Nephron progenitor cell (in vitro differentiated cells): ENCODE measurements around the gene PRKCA.

Experiments
- DNase-seq: peaks from one replicate; pipeline ENCODE4 v3.0.0; 2021
- H3K27ac Mint-ChIP-seq: 2 replicates; pipeline ENCODE4 v1.8.0; 2021; ENCODE audit warnings: mild to moderate bottlenecking, moderate library complexity, mixed read lengths
- H3K27me3 Mint-ChIP-seq: 2 replicates; pipeline ENCODE4 v1.8.0; 2021; ENCODE audit warnings: mild to moderate bottlenecking, low read depth, mixed read lengths; ENCODE audit not compliant: poor library complexity
- H3K36me3 Mint-ChIP-seq: 2 replicates; pipeline ENCODE4 v1.8.0; 2021; ENCODE audit warnings: low read depth, mixed read lengths
- H3K4me1 Mint-ChIP-seq: 2 replicates; pipeline ENCODE4 v1.8.0; 2021; ENCODE audit warnings: mixed read lengths
- H3K4me3 Mint-ChIP-seq: 2 replicates; pipeline ENCODE4 v1.8.0; 2021; ENCODE audit warnings: mild to moderate bottlenecking, moderate library complexity, mixed read lengths
- H3K9me3 Mint-ChIP-seq: 2 replicates; pipeline ENCODE4 v1.8.0; 2021; ENCODE audit warnings: mild to moderate bottlenecking, moderate library complexity, mixed read lengths
- CTCF ChIP-seq: fragments of 200-600 bp; sonication (generic); IDR thresholded peaks from 2 replicates; pipeline ENCODE4 v1.5.0; 2021; ENCODE audit warnings: antibody characterized with exemption

PRKCA gene

GRCh38 chr17:66647391-66647983 lies 345.1 kb downstream of the PRKCA start:
- DNase-seq: no peak
- Mint-ChIP-seq H3K36me3 (no peaks in the 10 kb centered on the region), H3K27ac (no peak overlapping the region), H3K4me1 (peaks cover 9% of the 10 kb centered on the region), H3K27me3 (peaks cover 7% of the 10 kb centered on the region), H3K4me3 (no peak overlapping the region), H3K9me3 (no peaks in the 10 kb centered on the region)
- no peak for TF ChIP-seq CTCF

GRCh38 chr17:66649818-66650543 lies 347.6 kb downstream of the PRKCA start:
- H3K4me3 Mint-ChIP-seq: no peak overlapping the region
- H3K27me3 Mint-ChIP-seq: peaks cover 7% of the 10 kb centered on the region
- no peaks in the 10 kb centered on the region for H3K36me3 Mint-ChIP-seq
- no peaks in the 10 kb centered on the region for H3K4me1 Mint-ChIP-seq
- no peaks in the 10 kb centered on the region for H3K9me3 Mint-ChIP-seq
- no peak for DNase-seq
- no peak for TF ChIP-seq CTCF
- H3K27ac Mint-ChIP-seq: no peak overlapping the region

GRCh38 chr17:66650544-66650877 lies 348.1 kb downstream of the PRKCA start:
- no peak for DNase-seq
- no peak for TF ChIP-seq CTCF
- no peaks in the 10 kb centered on the region for H3K36me3 Mint-ChIP-seq
- H3K9me3 Mint-ChIP-seq: no peaks in the 10 kb centered on the region
- no peak overlapping the region for H3K4me3 Mint-ChIP-seq
- H3K4me1 Mint-ChIP-seq: no peaks in the 10 kb centered on the region
- H3K27me3 Mint-ChIP-seq: peaks cover 7% of the 10 kb centered on the region
- no peak overlapping the region for H3K27ac Mint-ChIP-seq

GRCh38 chr17:66652840-66653507 lies 350.6 kb downstream of the PRKCA start:
- Mint-ChIP-seq H3K36me3 (peaks cover 3% of the 10 kb centered on the region), H3K27ac (no peak overlapping the region), H3K9me3 (no peaks in the 10 kb centered on the region), H3K27me3 (peaks cover 7% of the 10 kb centered on the region), H3K4me1 (peaks cover 5% of the 10 kb centered on the region), H3K4me3 (no peak overlapping the region)
- TF ChIP-seq CTCF: no peak
- DNase-seq: no peak

- Mint-ChIP-seq H3K27ac (no peak overlapping the region), H3K4me3 (no peak overlapping the region), H3K36me3 (peaks cover 4% of the 10 kb centered on the region), H3K4me1 (peaks cover 5% of the 10 kb centered on the region), H3K9me3 (no peaks in the 10 kb centered on the region), H3K27me3 (peaks cover 7% of the 10 kb centered on the region)
- no peak for TF ChIP-seq CTCF
- DNase-seq: no peak
Measured at GRCh38 chr17:66654106-66654740, 351.8 kb downstream of the PRKCA start.
